NCI-H146 treated with DMSO at 0.1 percent for 48 hours (cell line): ENCODE results near the gene HES2.
"Not testable (repeated sequence)": the region's sequence is repeated elsewhere in the genome, so short reads cannot be mapped to it uniquely, and the experiment has no call there.

ENCODE experiments used
- DNase-seq: peaks from one replicate; lab custom pipeline; 2025; ENCODE audit not compliant: unreplicated experiment; lab: John Stamatoyannopoulos, UW

Gene HES2

GRCh38 chr1:6419397-6419803, 319 bp downstream of the HES2 start:
- no peak for DNase-seq

- DNase-seq, result no peak
Measured at GRCh38 chr1:6418668-6419396, 887 bp downstream of the HES2 start.

GRCh38 chr1:6417961-6418667, 1.6 kb downstream of the HES2 start:
- no peak for DNase-seq

- DNase-seq, result no peak
Measured at GRCh38 chr1:6416906-6417305, 2.8 kb downstream of the HES2 start.

- DNase-seq, result no peak
Measured at GRCh38 chr1:6416295-6416656, 3.4 kb downstream of the HES2 start.

- no peak for DNase-seq
Measured at GRCh38 chr1:6414881-6415626, 4.7 kb downstream of the HES2 start.

GRCh38 chr1:6414443-6414844, 5.3 kb downstream of the HES2 start:
- DNase-seq, result peak; percentile 60

GRCh38 chr1:6412896-6413295, 6.8 kb downstream of the HES2 start:
- DNase-seq, result peak; percentile 58

GRCh38 chr1:6410248-6410893, 9.3 kb downstream of the HES2 start:
- no peak for DNase-seq

- DNase-seq, result no peak
Measured at GRCh38 chr1:6409733-6410132, 10.0 kb downstream of the HES2 start.

- no peak for DNase-seq
Measured at GRCh38 chr1:6409053-6409452, 10.7 kb downstream of the HES2 start.

GRCh38 chr1:6408023-6408422, 11.7 kb downstream of the HES2 start:
- no peak for DNase-seq

- no peak for DNase-seq
Measured at GRCh38 chr1:6401673-6402072, 18.0 kb downstream of the HES2 start.

GRCh38 chr1:6399294-6399693, 20.4 kb downstream of the HES2 start:
- no peak for DNase-seq

GRCh38 chr1:6397844-6398441, 21.8 kb downstream of the HES2 start:
- no peak for DNase-seq

GRCh38 chr1:6396998-6397397, 22.7 kb downstream of the HES2 start:
- DNase-seq, result no peak

GRCh38 chr1:6395781-6396244, 23.9 kb downstream of the HES2 start:
- DNase-seq, result not testable (repeated sequence)

- not testable (repeated sequence) for DNase-seq
Measured at GRCh38 chr1:6395130-6395529, 24.6 kb downstream of the HES2 start.

- peak; percentile 42 for DNase-seq
Measured at GRCh38 chr1:6393400-6394187, 26.1 kb downstream of the HES2 start, which contains the start of gene ACOT7. Gene ACOT7, minus strand, starts transcription at chr1:6393767. Its CDS starts 368 bp downstream, at chr1:6393399.

GRCh38 chr1:6392809-6393399, 26.8 kb downstream of the HES2 start:
- no peak for DNase-seq
